GM21423 (cell line): ENCODE results near the gene NXPH4.

Experiments
- ATAC-seq: cut with Tn5 transposase; IDR thresholded peaks from one replicate; pipeline ENCODE4 v1.9.1; 2021; ENCODE audit warnings: mild to moderate bottlenecking, moderate library complexity; ENCODE audit not compliant: unreplicated experiment

NXPH4 gene

GRCh38 chr12:57203201-57203600 is 13.4 kb upstream of the NXPH4 start:
- no peak for ATAC-seq

DNA sequence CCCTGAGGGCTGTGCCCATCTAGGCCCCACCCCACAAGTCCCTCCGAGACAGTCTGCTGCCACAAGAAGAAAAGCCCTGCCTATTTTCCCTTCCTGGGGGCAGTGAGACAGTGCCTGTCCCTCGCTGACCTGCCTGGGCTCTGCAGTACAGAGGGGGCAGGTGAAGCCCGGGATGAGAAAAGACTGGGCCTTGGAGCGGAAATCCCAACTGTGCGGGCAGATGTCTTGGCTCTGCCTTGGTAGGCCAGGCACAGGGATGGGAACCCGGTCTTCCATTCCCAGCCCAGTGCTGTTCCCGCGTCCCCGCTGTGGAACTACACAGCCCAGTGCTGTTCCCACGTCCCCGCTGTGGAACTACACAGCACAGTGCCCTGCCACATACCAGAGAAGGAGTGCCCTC is 12.8 kb upstream of the NXPH4 start:
- no peak for ATAC-seq

DNA sequence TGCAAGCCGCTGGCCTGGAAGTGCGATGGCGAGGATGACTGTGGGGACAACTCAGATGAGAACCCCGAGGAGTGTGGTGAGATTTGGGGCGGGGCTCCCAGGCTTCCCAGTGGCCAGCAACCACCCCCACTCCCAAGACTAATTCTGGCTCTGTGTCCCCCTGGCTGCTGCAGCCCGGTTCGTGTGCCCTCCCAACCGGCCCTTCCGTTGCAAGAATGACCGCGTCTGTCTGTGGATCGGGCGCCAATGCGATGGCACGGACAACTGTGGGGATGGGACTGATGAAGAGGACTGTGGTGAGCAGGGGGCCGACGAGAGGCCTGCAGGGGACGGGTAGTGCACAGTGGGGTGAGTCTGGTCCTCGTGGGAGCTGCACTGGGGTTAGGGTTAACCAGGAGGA is 12.1 kb upstream of the NXPH4 start:
- no peak for ATAC-seq

DNA sequence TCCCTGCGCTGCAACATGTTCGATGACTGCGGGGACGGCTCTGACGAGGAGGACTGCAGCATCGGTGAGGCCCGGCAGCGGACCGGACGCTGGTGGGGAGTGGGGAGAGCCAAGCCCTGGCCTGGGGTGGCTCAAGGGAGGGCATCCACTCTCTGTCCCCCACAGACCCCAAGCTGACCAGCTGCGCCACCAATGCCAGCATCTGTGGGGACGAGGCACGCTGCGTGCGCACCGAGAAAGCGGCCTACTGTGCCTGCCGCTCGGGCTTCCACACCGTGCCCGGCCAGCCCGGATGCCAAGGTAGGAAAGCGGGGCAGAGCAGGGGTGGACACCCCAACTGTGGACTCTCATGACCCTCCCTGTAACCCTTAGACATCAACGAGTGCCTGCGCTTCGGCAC is 11.4 kb upstream of the NXPH4 start:
- ATAC-seq: no peak

- no peak for ATAC-seq
These were observed 10.7 kb upstream of the NXPH4 start for GRCh38 chr12:57205931-57206330.

DNA sequence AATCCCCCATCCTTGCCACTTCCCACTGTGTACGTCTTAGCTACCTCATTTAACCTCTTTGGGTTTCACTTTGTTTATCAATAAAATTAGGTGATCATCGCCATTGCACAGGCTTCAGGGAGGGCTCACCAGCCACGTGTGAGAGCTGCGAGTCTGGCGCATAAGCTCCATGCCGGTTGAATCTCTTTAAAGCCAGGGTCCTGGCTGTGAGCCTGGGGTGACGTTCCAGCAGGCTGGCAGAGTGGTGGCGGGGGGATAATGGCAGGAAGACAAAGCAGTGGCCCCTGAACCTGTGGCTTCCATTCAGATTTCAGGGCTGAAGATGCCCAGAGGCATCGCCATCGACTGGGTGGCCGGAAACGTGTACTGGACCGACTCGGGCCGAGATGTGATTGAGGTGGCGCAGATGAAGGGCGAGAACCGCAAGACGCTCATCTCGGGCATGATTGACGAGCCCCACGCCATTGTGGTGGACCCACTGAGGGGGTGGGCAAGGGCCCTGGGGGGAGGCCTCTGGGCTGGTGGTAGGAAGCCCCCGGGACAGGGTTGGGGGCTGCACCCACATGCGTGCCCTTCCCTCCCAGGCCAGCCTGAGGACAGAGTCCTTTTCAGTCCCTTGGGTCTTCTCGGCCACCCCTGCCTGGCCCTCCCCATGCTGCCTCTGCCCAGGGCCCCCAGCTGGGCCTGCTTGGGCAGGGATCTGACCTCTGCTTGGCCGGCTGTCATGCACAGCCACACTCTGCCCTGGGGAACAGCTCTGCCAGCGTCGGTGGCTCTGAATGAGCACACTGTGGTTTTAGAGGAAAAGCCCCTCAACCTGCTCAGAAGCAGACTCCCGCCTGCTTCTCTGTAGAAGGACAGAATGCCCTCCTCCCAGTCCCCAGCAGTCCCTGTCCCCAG is 8.6 kb upstream of the NXPH4 start:
- ATAC-seq: no peak

DNA sequence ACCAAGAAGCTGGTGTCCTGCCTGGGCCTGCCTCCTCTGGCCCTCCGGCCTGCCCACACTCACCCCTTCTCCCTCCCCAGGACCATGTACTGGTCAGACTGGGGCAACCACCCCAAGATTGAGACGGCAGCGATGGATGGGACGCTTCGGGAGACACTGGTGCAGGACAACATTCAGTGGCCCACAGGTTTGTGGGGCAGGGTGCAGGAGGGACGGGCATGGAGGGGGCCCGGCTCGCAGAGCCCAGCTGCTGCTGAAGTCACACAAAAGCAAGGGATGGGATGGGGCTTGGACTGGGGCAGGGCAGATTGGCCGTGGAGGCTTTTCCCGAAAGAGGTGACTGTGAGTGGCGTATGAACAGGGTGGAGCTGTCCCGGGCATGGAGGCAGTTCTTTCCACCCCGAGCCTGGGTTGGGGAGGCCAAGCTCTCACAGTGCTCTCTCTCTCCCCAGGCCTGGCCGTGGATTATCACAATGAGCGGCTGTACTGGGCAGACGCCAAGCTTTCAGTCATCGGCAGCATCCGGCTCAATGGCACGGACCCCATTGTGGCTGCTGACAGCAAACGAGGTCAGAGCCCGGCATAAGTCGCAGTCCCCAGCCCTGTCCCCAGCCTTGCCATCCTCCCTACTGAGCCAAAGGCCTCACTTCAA is 7.8 kb upstream of the NXPH4 start:
- no peak for ATAC-seq

GRCh38 chr12:57209916-57210315 is 6.7 kb upstream of the NXPH4 start:
- ATAC-seq: no peak

DNA sequence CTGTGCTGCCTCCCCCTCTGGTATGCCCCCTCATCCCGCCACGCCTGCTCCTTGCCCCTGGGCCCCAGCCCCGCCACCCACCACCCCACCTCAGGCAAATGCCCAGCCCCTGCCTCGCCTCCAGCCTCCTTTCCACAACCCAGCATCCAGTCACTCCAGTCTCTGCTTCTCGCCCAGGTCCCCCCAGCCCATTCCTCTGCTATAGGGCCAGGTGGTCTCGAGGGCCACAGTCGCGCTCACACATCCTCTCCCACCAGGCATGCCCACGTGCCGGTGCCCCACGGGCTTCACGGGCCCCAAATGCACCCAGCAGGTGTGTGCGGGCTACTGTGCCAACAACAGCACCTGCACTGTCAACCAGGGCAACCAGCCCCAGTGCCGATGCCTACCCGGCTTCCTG is 6.1 kb upstream of the NXPH4 start:
- ATAC-seq: no peak

- ATAC-seq: no peak
These were observed 5.5 kb upstream of the NXPH4 start for GRCh38 chr12:57210926-57211692.

DNA sequence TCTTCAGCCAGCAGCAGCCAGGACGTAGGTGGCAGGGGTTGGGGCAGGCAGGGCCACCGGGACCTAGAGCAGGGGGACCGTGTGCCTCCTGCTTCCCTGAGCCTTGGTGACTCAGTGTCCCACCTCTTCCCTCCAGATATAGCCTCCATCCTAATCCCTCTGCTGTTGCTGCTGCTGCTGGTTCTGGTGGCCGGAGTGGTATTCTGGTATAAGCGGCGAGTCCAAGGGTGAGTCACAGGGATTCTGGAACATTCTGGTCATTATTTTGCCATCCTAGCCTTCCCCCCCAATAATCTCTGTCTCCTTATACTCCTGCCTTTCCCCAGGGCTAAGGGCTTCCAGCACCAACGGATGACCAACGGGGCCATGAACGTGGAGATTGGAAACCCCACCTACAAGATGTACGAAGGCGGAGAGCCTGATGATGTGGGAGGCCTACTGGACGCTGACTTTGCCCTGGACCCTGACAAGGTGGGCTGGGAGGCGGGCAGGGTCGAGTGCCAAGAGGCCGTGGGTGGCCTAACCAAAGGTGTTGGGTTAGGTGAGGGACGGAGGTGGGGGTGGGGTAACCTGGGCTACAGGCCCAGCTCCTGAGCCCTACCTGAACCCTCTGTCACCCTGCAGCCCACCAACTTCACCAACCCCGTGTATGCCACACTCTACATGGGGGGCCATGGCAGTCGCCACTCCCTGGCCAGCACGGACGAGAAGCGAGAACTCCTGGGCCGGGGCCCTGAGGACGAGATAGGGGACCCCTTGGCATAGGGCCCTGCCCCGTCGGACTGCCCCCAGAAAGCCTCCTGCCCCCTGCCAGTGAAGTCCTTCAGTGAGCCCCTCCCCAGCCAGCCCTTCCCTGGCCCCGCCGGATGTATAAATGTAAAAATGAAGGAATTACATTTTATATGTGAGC is 4.5 kb upstream of the NXPH4 start:
- no peak for ATAC-seq

DNA sequence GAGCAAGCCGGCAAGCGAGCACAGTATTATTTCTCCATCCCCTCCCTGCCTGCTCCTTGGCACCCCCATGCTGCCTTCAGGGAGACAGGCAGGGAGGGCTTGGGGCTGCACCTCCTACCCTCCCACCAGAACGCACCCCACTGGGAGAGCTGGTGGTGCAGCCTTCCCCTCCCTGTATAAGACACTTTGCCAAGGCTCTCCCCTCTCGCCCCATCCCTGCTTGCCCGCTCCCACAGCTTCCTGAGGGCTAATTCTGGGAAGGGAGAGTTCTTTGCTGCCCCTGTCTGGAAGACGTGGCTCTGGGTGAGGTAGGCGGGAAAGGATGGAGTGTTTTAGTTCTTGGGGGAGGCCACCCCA is 3.9 kb upstream of the NXPH4 start:
- ATAC-seq: no peak

GRCh38 chr12:57213058-57213715 is 3.4 kb upstream of the NXPH4 start:
- ATAC-seq: no peak

- ATAC-seq: no peak
These were observed 2.7 kb upstream of the NXPH4 start for GRCh38 chr12:57213763-57214397.

- ATAC-seq: no peak
These were observed 2.2 kb upstream of the NXPH4 start for GRCh38 chr12:57214398-57214781.

DNA sequence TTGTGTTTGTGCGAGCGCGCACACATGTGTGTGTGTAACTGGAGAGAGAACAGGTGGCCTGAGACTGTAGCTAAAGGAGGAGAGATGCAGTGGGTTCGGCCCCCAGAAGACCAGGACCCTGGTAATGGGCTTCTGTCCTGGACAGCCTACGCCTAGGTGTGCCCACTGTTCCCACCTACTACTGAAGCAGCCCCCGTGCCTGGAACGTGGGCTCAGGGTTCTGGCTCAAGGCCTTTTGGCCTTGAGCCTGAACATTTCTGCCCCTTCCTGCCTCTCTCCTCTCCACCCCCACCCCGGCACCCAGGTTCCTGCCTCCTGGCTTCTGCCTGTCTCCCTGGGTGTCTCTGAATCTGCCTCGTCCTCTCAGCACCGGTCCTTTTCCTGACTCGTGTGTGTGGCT is 1.5 kb upstream of the NXPH4 start:
- ATAC-seq: no peak

DNA sequence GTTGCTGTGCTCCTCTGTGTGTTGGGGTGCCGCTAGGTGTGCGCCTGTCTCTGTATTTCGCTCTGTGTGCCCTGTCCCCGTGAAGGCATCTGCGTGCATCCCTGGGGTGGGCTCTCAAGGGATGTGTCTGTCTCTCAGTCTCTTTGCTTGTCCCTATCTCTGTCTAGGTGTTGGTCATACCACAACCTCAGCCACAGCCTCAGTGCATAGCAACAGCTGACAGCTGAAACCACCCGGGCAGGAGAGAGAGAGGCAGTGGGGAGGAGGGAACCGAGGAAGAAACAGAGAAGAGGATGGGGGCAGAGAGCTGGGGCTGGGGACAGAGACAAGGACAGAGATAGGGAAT is 953 bp upstream of the NXPH4 start:
- no peak for ATAC-seq

DNA sequence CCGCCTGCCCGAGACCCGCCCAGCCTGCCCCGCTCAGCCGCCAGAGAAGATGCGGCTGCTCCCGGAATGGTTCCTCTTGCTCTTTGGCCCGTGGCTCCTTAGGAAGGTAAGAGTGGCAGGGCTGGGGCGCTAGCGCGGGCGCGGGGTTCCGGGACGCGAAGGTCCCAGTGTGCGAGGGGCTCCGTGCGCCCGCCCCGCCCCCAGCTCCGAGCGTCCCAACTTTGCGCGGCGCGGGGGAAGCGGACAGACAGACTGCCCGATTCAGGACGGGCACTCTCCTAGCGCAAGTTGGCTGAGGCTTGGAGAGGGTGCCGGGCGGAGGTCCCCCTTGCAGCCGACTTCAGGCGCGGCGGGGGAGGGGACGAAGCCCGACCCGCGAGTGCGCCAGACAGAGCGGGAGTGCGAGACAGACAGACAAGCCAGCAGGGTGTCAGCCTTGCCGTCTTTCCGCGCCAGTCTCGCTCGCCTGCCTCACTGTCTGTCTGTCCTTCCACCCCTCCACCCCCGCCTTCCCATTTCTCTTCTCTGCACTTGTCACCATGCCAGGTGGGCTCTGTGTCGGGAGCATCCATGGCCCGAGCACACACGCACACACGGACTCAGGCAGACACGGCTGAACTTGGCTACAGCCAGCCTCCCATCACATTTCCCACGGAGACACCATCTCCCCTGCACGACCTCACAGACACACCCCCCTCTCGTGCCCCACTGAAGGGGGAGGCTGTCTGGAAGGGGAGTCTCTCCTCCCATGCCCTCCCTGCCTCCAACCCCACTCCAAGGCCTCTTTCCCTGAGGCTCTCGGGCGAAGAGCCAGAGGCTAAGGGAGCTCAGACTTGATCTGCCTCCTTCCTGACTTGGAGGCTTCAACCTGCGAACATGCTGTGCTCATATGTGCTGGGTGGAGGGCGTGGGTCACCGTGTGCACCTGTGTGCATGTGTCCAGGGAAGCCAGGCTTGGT is 606 bp downstream of the NXPH4 start:
- no peak for ATAC-seq
